NCI-H2227 treated with DMSO at 0.1 percent for 48 hours (cell line): ENCODE results near the gene PHOX2B.
"Not testable (repeated sequence)": the region's sequence is repeated elsewhere in the genome, so short reads cannot be mapped to it uniquely, and the experiment has no call there.

ENCODE experiments used
- DNase-seq: peaks from one replicate; lab custom pipeline; 2025; lab: John Stamatoyannopoulos, UW

PHOX2B gene

GRCh38 chr4:41712425-41712824 is 36.1 kb downstream of the PHOX2B start:
- no peak for DNase-seq

GRCh38 chr4:41711654-41712053 is 36.9 kb downstream of the PHOX2B start:
- DNase-seq, result not testable (repeated sequence)

- DNase-seq, result peak; percentile 46
Measured at GRCh38 chr4:41709844-41710481, 38.6 kb downstream of the PHOX2B start.

DNA sequence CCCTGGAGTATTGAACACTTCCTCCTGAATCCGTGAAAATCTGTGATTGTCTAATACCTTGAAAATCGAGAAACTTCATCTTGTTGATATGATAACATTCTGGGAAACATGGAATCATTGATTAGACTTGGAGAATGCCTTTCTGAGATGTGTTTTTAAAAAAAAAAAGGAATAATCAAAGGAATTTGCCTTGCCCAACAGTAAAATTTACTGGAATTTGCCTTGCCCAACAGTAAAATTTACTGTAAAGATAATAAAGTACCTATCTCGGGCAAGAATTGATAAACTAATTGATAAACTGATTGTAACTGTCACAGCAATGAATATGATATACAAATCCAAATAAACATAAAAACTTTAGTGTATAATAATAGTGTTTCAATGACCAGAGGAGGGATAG is 44.7 kb downstream of the PHOX2B start:
- DNase-seq, result no peak

- DNase-seq, result no peak
Measured at GRCh38 chr4:41702770-41703169, 45.8 kb downstream of the PHOX2B start.

DNA sequence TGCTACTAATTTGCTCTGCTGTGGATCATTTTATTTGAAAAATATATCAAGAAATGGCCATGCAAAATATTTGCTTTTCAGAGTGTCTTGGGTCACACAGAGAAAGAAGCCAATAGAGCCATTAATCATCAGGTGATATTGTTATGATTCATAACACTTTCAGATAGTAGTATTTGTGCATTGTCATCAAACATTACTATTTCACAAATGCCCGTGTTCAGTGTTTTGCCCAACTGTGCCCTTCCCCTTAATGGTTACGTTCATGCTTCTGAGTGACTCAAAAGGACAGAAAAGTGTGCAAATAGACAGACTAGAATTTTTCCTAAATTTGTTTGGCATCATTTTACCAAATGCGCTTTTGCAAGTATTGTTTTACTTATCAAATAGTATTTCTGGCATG is 46.5 kb downstream of the PHOX2B start:
- no peak for DNase-seq

GRCh38 chr4:41696763-41697162 is 51.8 kb downstream of the PHOX2B start:
- no peak for DNase-seq

DNA sequence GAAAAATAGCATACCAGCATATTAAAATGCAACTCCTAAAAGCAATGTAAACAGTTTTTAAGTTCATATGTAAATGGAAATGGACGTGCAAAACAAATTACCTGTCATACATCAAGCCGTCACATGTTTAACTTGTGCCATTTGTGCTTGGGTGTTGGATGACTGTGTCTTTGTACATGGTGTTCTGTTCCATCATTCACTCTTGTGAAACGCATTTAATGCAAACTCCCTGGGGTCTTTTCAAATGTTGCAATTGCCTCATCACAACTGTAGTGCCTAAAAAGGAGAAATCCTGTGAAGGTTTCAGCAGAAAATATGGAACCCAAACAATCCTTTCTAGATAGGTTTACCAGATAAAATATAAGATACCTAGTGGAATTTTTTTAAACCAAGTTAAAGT is 52.4 kb downstream of the PHOX2B start:
- no peak for DNase-seq
